IPS DF 6.9 (cell line): ENCODE measurements around the gene CCNI.
"Not testable (repeated sequence)": the region's sequence is repeated elsewhere in the genome, so short reads cannot be mapped to it uniquely, and the experiment has no call there.

Source experiments
- DNase-seq: peaks from one replicate; pipeline ENCODE4 v3.0.0-alpha.2; 2013; ENCODE audit warnings: low read depth, low spot score
- H3K27ac ChIP-seq: one replicate; pipeline ENCODE4 v1.5.1; 2013; ENCODE audit warnings: low read length, control low read depth
- H3K27me3 ChIP-seq: 2 replicates; pipeline ENCODE4 v1.6.1; 2013; ENCODE audit warnings: mild to moderate bottlenecking, low read length; ENCODE audit not compliant: control insufficient read depth, insufficient read depth
- H3K36me3 ChIP-seq: 2 replicates; pipeline ENCODE4 v1.6.1; 2013; ENCODE audit warnings: low read length; ENCODE audit not compliant: control insufficient read depth, insufficient read depth
- H3K4me1 ChIP-seq: 2 replicates; pipeline ENCODE4 v1.6.1; 2013; ENCODE audit warnings: low read length; ENCODE audit not compliant: control insufficient read depth, insufficient read depth
- H3K4me3 ChIP-seq: 2 replicates; pipeline ENCODE4 v1.5.1; 2013; ENCODE audit warnings: mild to moderate bottlenecking, low read length
- H3K9me3 ChIP-seq: 2 replicates; pipeline ENCODE4 v1.6.1; 2013; ENCODE audit warnings: low read length, inconsistent platforms; ENCODE audit not compliant: control insufficient read depth, insufficient read depth
- WGBS: extraction: QIAGEN DNeasy Blood & Tissue Kit; methylation state at CpG from one replicate; pipeline ENCODE4 v1.1.7; 2013; ENCODE audit warnings: mixed read lengths, missing lambda C conversion rate; ENCODE audit not compliant: insufficient read length, insufficient coverage; 5-methylcytosine and 5-hydroxymethylcytosine counted together

The CCNI gene

DNA sequence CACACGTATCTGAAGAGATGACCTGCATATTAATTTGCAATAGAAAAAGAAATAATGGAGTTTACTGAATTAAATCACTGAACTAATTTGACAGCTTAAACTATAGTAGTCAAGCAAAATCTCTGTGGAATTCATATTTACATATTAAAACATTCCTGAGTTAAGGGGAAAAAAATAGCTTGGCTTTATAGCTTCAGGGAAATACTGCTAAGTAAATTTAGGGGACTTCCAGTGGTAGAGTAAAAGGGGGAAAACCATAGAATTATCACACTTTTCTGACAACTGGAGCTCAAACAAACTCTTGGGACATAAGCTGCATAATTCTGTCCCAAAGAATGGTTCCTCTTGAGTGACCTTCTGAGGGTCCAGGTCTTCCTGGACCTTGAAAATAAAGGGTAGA is 28.6 kb upstream of the CCNI start:
- no peak for DNase-seq
- H3K27ac ChIP-seq: no peak overlapping the region
- no peaks in the 10 kb centered on the region for H3K27me3 ChIP-seq
- H3K4me1 ChIP-seq: no peaks in the 10 kb centered on the region
- no peaks in the 10 kb centered on the region for H3K36me3 ChIP-seq
- no CpG with 5 or more reads among the region's 1 CpG for WGBS
- H3K9me3 ChIP-seq: no peaks in the 10 kb centered on the region
- H3K4me3 ChIP-seq: no peak overlapping the region

DNA sequence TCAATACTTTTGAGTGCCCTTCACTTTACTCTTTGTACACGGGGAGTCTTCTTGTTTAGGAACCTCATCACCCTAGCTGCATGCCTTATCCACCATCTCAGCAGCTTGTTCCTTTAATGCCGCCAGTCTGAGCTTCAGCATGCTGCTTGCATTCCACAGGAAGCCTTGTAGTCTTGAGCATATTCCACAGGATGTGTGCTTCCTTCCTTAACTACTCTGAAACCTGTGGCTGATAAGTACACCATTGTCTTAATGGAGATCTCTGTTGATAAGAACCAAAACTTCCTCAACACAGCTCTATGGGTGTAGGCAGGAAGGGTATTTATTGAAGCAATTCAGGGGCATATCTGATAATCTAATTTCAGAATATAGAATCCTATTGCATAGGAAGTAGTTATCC is 24.4 kb upstream of the CCNI start:
- Histone ChIP-seq H3K27me3 (no peaks in the 10 kb centered on the region), H3K27ac (no peak overlapping the region), H3K36me3 (no peaks in the 10 kb centered on the region), H3K9me3 (no peaks in the 10 kb centered on the region), H3K4me3 (no peak overlapping the region), H3K4me1 (no peaks in the 10 kb centered on the region)
- DNase-seq: no peak
- WGBS: no CpG with 5 or more reads among the region's 2 CpGs

DNA sequence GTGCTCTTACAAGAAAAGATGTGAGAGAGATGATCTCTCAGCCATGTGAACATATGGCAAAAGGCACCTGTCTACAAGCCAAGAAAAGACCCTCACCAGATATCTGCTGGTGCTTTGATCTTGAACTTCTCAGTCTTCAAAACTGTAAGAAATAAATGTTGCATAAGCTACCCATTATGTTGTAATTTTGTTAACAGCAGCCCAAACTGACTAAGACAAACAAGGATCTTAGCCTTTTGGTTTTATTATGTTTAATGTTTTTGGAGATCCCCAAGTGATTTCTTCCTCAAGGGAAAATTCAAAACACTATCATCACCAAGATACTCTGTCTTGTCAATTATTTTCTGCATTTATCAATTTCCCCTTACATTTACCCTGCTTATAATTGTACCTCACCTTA is 21.8 kb upstream of the CCNI start:
- Histone ChIP-seq H3K4me1 (no peaks in the 10 kb centered on the region), H3K9me3 (no peaks in the 10 kb centered on the region), H3K36me3 (no peaks in the 10 kb centered on the region), H3K27me3 (no peaks in the 10 kb centered on the region), H3K4me3 (no peak overlapping the region), H3K27ac (no peak overlapping the region)
- DNase-seq: no peak

DNA sequence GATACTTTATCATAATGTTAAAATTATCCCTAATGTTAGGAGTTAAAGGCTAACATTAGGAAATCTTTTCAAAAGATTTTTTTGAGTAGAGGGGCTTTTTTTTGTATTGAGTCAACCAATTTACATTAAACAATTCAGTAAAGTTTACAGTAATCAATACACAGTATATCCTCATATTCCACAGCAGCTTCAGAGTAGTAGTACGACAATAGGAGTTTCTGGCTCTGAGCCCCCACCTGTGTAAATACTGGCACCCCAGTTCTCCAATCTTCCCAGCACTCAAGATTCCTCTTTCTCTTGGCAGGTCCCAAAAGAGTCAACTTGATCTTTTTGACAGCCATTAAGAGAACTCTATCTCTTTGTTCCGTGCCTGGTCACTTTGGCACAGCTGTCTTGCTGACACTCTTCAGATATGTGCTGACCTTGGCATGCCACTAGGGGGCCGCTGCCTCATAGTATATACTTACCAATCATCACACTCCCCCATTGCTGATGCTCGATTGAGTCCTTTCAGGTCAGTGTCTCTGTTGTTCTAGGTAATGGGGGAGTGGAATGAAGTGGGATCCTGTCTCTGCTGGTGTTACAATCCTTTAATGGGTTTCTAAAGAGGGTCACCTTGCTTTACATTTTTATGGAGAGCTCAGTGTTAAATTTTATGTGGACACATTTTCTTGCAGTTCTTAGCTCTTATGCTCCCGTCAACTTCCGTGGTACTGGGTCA is 19.5 kb upstream of the CCNI start:
- Histone ChIP-seq H3K4me1 (no peaks in the 10 kb centered on the region), H3K27ac (no peak overlapping the region), H3K27me3 (no peaks in the 10 kb centered on the region), H3K9me3 (no peaks in the 10 kb centered on the region), H3K36me3 (no peaks in the 10 kb centered on the region), H3K4me3 (no peak overlapping the region)
- peak; percentile 35 for DNase-seq
- no CpG with 5 or more reads among the region's 6 CpGs for WGBS

DNA sequence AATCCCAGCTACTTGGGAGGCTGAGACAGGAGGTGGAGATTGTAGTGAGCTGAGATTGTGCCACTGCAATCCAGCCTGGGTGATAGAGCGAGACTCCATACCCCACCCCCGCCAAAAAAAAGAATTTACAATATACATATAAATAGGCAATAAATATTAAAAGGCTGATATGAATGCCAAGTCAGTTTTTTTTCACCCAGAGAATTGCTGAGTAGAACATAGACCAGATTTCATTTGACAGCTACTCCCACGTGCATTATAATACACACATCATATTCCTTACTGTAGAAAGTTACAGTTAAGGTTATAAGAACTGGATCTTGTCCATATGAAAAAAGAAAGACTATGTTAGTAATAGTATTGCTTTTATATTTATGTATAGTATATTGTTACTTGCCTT is 18.7 kb upstream of the CCNI start:
- Histone ChIP-seq H3K27me3 (no peaks in the 10 kb centered on the region), H3K27ac (no peak overlapping the region), H3K4me3 (no peak overlapping the region), H3K9me3 (no peaks in the 10 kb centered on the region), H3K36me3 (no peaks in the 10 kb centered on the region), H3K4me1 (no peaks in the 10 kb centered on the region)
- DNase-seq: no peak
- WGBS: no CpG with 5 or more reads among the region's 3 CpGs

DNA sequence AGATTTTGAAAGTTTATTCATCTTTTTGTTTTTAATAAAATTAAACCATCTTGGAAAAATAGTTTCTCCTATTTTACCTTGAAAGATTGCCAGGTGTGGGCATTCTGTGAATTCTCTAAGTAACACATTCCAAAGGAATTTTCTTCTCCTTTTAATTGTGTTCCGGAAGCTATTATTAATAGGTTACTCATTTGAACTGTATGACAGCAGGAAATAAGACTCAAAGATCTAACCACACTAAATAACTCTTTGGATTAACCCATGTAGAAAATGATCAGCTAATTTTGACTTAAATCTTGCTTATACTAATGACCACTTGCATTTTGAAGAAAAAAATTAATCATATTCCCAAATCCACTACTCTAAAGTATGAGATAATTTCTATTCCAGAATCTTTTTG is 17.6 kb upstream of the CCNI start:
- Histone ChIP-seq H3K27me3 (no peaks in the 10 kb centered on the region), H3K27ac (no peak overlapping the region), H3K4me1 (no peaks in the 10 kb centered on the region), H3K9me3 (no peaks in the 10 kb centered on the region), H3K4me3 (no peak overlapping the region), H3K36me3 (no peaks in the 10 kb centered on the region)
- DNase-seq: no peak
- no CpG with 5 or more reads among the region's 1 CpG for WGBS

DNA sequence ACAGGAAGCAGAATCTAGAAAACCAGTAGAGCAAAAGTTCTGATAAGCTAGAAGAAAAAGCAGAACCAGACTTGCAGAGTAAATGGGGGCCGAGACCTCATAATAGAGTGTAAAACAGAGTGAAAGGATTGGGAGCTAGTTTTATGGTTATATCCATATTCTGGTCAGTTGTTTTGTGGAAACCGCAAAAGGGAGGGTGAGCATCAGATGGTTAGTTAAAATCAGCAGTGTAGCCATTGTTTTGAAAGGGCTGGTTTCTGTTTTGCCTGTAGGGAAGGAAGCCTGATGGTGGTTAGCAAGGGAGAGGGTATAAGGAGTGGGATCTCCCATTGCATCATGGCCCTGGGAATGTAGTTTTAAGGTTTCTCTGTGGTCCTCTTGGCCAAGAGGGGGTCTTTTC is 17.2 kb upstream of the CCNI start:
- no peak overlapping the region for H3K27ac ChIP-seq
- no peak overlapping the region for H3K4me3 ChIP-seq
- H3K36me3 ChIP-seq: no peaks in the 10 kb centered on the region
- H3K9me3 ChIP-seq: no peaks in the 10 kb centered on the region
- no CpG with 5 or more reads among the region's 2 CpGs for WGBS
- no peak for DNase-seq
- no peaks in the 10 kb centered on the region for H3K27me3 ChIP-seq
- H3K4me1 ChIP-seq: no peaks in the 10 kb centered on the region

DNA sequence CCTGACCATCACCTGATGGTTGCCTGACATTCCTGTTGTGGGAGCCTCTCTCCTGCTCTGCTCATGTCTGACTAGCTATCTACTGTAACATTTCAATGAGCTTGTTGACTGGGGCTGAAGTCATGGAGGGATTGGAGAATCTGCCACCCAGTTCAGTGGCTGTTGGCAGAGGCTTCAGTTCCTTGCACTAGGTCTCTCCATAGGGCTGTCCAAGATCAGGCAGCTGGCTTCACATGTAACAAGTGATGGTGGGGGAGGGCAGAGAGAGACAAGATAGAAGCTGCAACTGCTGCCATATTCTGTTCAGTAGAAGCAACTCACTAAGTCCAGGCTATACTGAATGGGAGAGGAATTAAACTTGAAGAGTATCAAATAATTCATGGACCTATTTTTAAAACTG is 14.1 kb upstream of the CCNI start:
- no peaks in the 10 kb centered on the region for H3K36me3 ChIP-seq
- no peaks in the 10 kb centered on the region for H3K9me3 ChIP-seq
- no peak for DNase-seq
- no peak overlapping the region for H3K4me3 ChIP-seq
- H3K4me1 ChIP-seq: no peaks in the 10 kb centered on the region
- no peaks in the 10 kb centered on the region for H3K27me3 ChIP-seq
- H3K27ac ChIP-seq: no peak overlapping the region

DNA sequence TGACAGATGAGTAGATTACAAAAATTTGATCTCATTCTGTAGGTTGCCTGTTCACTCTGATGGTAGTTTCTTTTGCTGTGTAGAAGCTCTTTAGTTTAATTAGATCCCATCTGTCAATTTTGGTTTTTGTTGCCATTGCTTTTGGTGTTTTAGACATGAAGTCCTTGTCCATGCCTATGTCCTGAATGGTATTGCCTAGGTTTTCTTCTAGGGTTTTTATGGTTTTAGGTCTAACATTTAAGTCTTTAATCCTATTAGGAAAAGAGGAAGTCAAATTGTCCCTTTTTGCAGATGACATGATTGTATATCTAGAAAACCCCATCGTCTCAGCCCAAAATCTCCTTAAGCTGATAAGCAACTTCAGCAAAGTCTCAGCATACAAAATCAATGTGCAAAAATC is 11.2 kb upstream of the CCNI start:
- not testable (repeated sequence) for H3K27me3 ChIP-seq, H3K36me3 ChIP-seq, DNase-seq, H3K9me3 ChIP-seq, H3K27ac ChIP-seq, H3K4me1 ChIP-seq, H3K4me3 ChIP-seq
- no CpG with 5 or more reads among the region's 1 CpG for WGBS

DNA sequence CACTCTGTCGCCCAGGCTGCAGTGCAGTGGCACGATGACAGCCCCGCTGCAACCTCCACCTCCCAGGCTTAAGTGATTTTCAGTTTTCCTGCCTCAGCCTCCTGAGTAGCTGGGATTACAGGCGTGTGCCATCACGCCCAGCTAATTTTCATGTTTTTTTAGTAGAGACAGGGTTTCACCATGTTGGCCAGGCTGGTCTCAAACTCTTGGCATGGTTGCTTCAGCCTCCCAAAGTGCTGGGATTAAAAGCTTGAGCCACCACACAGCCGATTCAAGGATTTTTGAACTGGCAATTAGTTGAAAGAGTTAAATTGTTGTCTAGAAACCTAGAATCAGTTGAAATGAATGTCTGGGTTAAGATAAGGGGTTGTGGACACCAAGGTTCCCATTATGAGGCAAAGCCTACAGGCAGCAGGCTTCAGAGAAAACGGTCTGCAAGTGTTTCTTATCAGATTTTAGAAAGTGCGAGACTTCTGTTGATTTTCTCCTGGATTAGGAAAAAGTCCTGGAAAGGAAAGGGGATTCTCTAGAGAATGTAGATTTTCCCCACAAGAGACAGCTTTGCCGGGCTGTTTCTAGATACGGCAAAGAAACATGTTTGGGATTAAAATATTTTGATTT is 8.3 kb upstream of the CCNI start:
- no peaks in the 10 kb centered on the region for H3K9me3 ChIP-seq
- H3K4me1 ChIP-seq: 0 out of 2 replicates have a peak, but pooled peaks cover 2% of the 10 kb centered on the region
- no peaks in the 10 kb centered on the region for H3K27me3 ChIP-seq
- WGBS: no CpG with 5 or more reads among the region's 10 CpGs
- H3K4me3 ChIP-seq: no peak overlapping the region
- no peak overlapping the region for H3K27ac ChIP-seq
- no peaks in the 10 kb centered on the region for H3K36me3 ChIP-seq
- DNase-seq: no peak
